Heart left ventricle (tissue), 16 donors: ENCODE results near the gene NABP1. TPM values are rescaled to one million over a fixed set of nuclear protein-coding genes. Genes with fewer than 3 reads are reported as not detected.

ENCODE experiments used
- ATAC-seq, 4 donors: fragments of 200-7000 bp; cut with Tn5 transposase; one replicate each; pipeline ENCODE4 v1.9.1; 2020 to 2022; ENCODE audit warnings: moderate library complexity in 4 of 4, mild to moderate bottlenecking in 3 of 4, moderate number of reproducible peaks in 1 of 4
- DNase-seq, 5 donors: peaks; one replicate each; pipeline ENCODE4 v3.0.0-alpha.2; 2020
- H3K27ac ChIP-seq, 12 donors: fragments of 200-600 bp; sonication (generic) in 4 of 12; one replicate each; pipeline versions ENCODE4 v1.5.0 to v1.8.0; 2016 to 2022; ENCODE audit warnings: mild to moderate bottlenecking in 2 of 12
- H3K27me3 ChIP-seq, 9 donors: fragments of 200-600 bp; sonication (generic) in 2 of 9; one replicate each; pipeline versions ENCODE4 v1.5.1 to v1.8.0; 2016 to 2022; ENCODE audit warnings: mild to moderate bottlenecking in 3 of 9
- H3K36me3 ChIP-seq, 9 donors: fragments of 200-600 bp; sonication (generic) in 2 of 9; one replicate each; pipeline versions ENCODE4 v1.5.0 to v1.8.0; 2018 to 2022; ENCODE audit warnings: mild to moderate bottlenecking in 2 of 9
- H3K4me1 ChIP-seq, 12 donors: fragments of 200-600 bp; sonication (generic) in 4 of 12; one replicate each; pipeline versions ENCODE4 v1.5.0 to v1.8.0; 2016 to 2022; ENCODE audit warnings: mild to moderate bottlenecking in 3 of 12
- H3K4me3 ChIP-seq, 12 donors: fragments of 200-600 bp; sonication (generic) in 4 of 12; one replicate each; pipeline versions ENCODE4 v1.5.0 to v1.8.0; 2017 to 2022; ENCODE audit warnings: mild to moderate bottlenecking in 9 of 12, moderate library complexity in 4 of 12
- H3K9me3 ChIP-seq, 12 donors: fragments of 200-600 bp; sonication (generic) in 4 of 12; one replicate each; pipeline versions ENCODE4 v1.5.0 to v1.8.0; 2016 to 2022; ENCODE audit warnings: mild to moderate bottlenecking in 1 of 12
- POLR2A ChIP-seq, 2 donors: fragments of 450-650 bp; IDR thresholded peaks; one replicate each; pipeline ENCODE4 v1.6.1; 2017; ENCODE audit warnings: antibody characterized with exemption in 2 of 2, mild to moderate bottlenecking in 2 of 2, moderate library complexity in 2 of 2
- WGBS, 4 donors: extraction: QIAGEN DNeasy Blood & Tissue Kit in 2 of 4; methylation state at CpG; one replicate each; pipeline versions ENCODE4 v1.1.5 to v1.1.7; 2013 to 2018; 5-methylcytosine and 5-hydroxymethylcytosine counted together
- intact Hi-C, 10 donors: fragments of 100-400 bp; cut with DNase I; formaldehyde crosslinking; loops; one replicate each; pipeline versions ENCODE4 v1.11.1 to v1.14.2; 2022
- polyA plus RNA-seq, 2 donors: library from polyadenylated mRNA; stranded (reverse); fragments of 200-250 nt; gene quantifications; one replicate each; pipeline ENCODE4 v1.2.3, GENCODE V29; 2013
- total RNA-seq, 9 donors: library from RNA; depleted of rRNA in 2 of 9; stranded (reverse); fragments of >200 nt in 2 of 9; fragmentation: NEBNext Ultra II Directional in 3 of 9; extraction: Animal tissue kit (Norgen Biotek cat#: 25700) in 3 of 9; gene quantifications; one replicate each; pipeline versions ENCODE4 v1.1.0 to v1.2.4, GENCODE V29; 2016 to 2023
- TF ChIP-seq, protein P1 (sequence below), 12 donors: fragments of 200-600 bp; sonication (generic) in 4 of 12; IDR thresholded peaks; one replicate each; pipeline versions ENCODE4 v1.5.0 to v1.8.0; 2018 to 2022; ENCODE audit warnings: antibody characterized with exemption in 12 of 12, mild to moderate bottlenecking in 5 of 12
- donor health status: ischemic (EF 13 %, LVEDD 7.1; RV severe dilation, severe dysfunction).
- donor health status: healthy with polysubstance abuse.
- donor health status: DM: no; HTN: yes; CAD: no.
- donor health status: DM: no; HTN: no; CAD: no.
- donor health status: ischemic (EF 25% LVEDD 6.9; RV normal size, moderate dysfunction).
- donor health status: ischemic (EF 25% LVEDD 5.7; RV mildly dilated, moderate dysfunction).
- donor health status: healthy.
- donor health status: DM: yes; HTN: yes; CAD: no.
- donor health status: ischemic (EF 35%, LVEDD 5.7; RV mildly dilated, moderate dysfunction).
- donor health status: nonischemic (EF 11% LVEDD 7.7; RV severe dilation, severe dysfunction).
- donor health status: DM: yes; HTN: yes; CAD: no.
- donor health status: PGD.
- donor health status: ischemic (EF 29% LVEDD 5.4; RV normal size, mild dysfunction).
- donor health status: nonischemic (EF 23%, LVEDD 6.1; RV moderate dilation, normal function).

NABP1 gene
- total and polyA plus RNA-seq, 11 donors = 1.5 to 36.3 (median 3.3) TPM

DNA sequence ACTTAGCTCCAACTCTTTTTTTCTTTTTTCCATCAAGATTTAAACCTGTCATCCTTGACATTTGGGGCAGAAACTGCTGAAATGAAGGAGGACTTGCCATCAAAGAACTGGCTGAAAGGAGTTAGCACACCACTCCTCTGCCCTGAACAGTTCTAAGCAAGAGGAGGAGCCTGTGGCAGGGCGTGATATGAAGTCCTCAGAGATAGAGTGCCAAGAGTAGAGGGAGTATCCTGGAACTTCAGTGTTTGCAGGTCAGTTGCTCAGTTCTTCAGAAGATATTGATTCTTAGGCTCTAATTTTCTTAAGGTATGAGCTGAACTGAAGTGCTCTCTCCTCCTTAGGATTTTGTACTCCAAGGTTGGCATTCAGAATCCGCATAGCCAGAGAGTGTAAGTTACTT, 15.2 kb downstream of the NABP1 start:
- peaks cover 0 to 6% (median 0%) of the 10 kb centered on the region in 9 donors for H3K27me3 ChIP-seq
- no peak overlapping the region for H3K4me3 ChIP-seq
- H3K36me3 ChIP-seq = peaks cover 0 to 12% (median 0%) of the 10 kb centered on the region in 9 donors
- ATAC-seq = no peak
- no peaks in the 10 kb centered on the region for H3K9me3 ChIP-seq
- no peak overlapping the region for H3K27ac ChIP-seq
- TF ChIP-seq, protein P1, sequence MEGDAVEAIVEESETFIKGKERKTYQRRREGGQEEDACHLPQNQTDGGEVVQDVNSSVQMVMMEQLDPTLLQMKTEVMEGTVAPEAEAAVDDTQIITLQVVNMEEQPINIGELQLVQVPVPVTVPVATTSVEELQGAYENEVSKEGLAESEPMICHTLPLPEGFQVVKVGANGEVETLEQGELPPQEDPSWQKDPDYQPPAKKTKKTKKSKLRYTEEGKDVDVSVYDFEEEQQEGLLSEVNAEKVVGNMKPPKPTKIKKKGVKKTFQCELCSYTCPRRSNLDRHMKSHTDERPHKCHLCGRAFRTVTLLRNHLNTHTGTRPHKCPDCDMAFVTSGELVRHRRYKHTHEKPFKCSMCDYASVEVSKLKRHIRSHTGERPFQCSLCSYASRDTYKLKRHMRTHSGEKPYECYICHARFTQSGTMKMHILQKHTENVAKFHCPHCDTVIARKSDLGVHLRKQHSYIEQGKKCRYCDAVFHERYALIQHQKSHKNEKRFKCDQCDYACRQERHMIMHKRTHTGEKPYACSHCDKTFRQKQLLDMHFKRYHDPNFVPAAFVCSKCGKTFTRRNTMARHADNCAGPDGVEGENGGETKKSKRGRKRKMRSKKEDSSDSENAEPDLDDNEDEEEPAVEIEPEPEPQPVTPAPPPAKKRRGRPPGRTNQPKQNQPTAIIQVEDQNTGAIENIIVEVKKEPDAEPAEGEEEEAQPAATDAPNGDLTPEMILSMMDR (IDR thresholded peaks at IDR 0.05) = no peak
- no peak for TF ChIP-seq POLR2A (IDR thresholded peaks at IDR 0.05)
- intact Hi-C loops = loop anchor here in 4 of 10 donors (5.0 kb wide), 2 partner anchors 126 to 136 kb away; no protein-coding TSS in a partner anchor
- DNase-seq = no peak
- H3K4me1 ChIP-seq = peaks cover 0 to 25% (median 4%) of the 10 kb centered on the region in 12 donors
- 67 to 75% (median 71%) methylated on average over 2 of the region's 2 CpGs for WGBS, 4 donors

DNA sequence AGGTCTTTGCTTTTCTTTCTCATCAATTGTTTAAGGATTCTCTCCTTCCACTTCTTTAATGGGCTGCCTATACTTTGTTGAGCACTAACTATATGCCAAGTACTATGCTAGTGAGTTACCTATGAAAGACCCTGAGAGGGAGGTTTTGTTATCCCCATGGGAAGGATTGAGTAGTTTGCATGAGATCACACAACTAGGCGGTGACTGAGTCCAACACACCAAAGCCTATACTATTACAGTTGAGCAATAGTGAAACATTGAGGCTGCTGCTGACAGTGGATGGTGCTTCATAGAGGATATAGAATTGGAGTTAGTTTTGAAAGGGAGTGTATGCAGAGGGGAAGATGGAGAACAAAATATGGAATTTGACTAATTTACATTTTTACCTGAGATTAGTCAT, 15.8 kb downstream of the NABP1 start:
- intact Hi-C loops = loop anchor here in 4 of 10 donors (5.0 kb wide), 2 partner anchors 126 to 136 kb away; no protein-coding TSS in a partner anchor
- no peak overlapping the region for H3K27ac ChIP-seq
- peaks cover 0 to 25% (median 4%) of the 10 kb centered on the region in 12 donors for H3K4me1 ChIP-seq
- 91 to 97% (median 95%) methylated on average over 1 of the region's 1 CpG for WGBS, 4 donors
- peaks cover 0 to 6% (median 0%) of the 10 kb centered on the region in 9 donors for H3K27me3 ChIP-seq
- ATAC-seq (no peak), DNase-seq (no peak)
- H3K36me3 ChIP-seq = peaks cover 0 to 6% (median 0%) of the 10 kb centered on the region in 9 donors
- TF ChIP-seq, protein P1 (IDR thresholded peaks at IDR 0.05) = no peak
- no peak for TF ChIP-seq POLR2A (IDR thresholded peaks at IDR 0.05)
- no peaks in the 10 kb centered on the region for H3K9me3 ChIP-seq
- H3K4me3 ChIP-seq = no peak overlapping the region

DNA sequence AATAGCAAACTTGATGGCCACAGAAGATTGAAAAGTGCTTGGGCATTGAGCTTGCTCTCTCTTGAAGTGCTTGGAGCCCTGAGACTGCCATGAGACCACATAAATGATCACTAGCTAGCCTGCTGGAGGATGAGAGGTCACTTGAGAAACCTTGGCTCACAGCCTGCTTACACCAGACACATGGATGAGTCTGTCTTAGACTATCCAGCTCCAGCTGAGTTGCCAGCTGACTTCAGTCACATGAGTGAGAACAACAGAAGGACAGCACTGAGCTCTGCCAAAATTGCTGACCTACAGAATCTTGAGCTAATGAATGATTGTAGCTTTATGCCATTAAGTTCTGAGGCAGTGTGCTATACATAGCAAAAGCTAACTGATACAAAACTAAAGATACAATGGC, 18.1 kb downstream of the NABP1 start:
- Histone ChIP-seq H3K9me3 (no peaks in the 10 kb centered on the region), H3K4me1 (peaks cover 0 to 18% (median 3%) of the 10 kb centered on the region in 12 donors), H3K27ac (no peak overlapping the region), H3K36me3 (no peaks in the 10 kb centered on the region), H3K27me3 (peaks cover 0 to 6% (median 0%) of the 10 kb centered on the region in 9 donors), H3K4me3 (no peak overlapping the region)
- DNase-seq (peak in 3 of 5 donors; percentile 46 to 74 (median 58)), ATAC-seq (peak in 3 of 4 donors; percentile 75 to 88 (median 82))
- TF ChIP-seq POLR2A (IDR thresholded peaks at IDR 0.05) = no peak
- intact Hi-C loops = no loop called here

DNA sequence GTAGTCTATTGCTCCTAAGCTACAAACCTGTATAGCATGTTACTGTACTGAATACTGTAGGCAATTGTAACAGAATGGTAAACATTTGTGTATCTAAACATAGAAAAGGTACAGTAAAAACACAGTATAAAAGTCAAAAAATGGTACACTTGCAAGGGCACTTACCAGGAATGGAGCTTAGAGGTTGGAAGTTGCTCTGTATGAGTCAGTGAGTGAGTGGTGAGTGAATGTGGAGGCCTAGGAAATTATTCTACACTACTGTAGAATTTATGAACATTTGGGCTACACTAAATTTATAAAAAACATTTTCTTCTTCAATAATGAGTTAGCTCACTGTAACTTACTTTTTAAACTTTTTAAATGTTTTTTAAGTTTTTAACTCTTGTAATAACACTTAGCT, 19.0 kb downstream of the NABP1 start:
- Histone ChIP-seq H3K4me1 (peaks cover 0 to 13% (median 2%) of the 10 kb centered on the region in 12 donors), H3K4me3 (no peak overlapping the region), H3K36me3 (no peaks in the 10 kb centered on the region), H3K27ac (no peak overlapping the region), H3K27me3 (peaks cover 0 to 1% (median 0%) of the 10 kb centered on the region in 9 donors), H3K9me3 (no peaks in the 10 kb centered on the region)
- DNase-seq (no peak), ATAC-seq (no peak)
- TF ChIP-seq POLR2A (IDR thresholded peaks at IDR 0.05) = no peak
- TF ChIP-seq, protein P1 (IDR thresholded peaks at IDR 0.05) = no peak
- intact Hi-C loops = no loop called here

DNA sequence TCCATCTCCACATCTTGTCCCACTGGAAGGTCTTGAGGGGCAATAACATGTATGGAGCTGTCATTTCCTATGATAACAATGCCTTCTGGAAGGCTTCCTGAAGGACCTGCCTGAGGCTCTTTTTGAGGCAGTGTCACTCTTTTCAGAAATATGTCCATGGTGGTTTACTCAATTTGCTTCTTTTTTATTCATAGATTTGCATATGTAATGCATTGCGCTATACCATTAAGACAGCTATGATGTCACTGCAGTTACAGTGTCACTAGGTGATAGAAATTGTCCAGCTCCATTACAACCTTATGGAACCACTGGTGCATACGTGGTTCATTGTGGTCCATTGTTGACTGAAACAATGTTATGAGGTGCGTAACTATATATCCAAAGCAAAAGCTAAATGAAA, 19.9 kb downstream of the NABP1 start:
- DNase-seq = no peak
- no peak for ATAC-seq
- H3K36me3 ChIP-seq = no peaks in the 10 kb centered on the region
- no peaks in the 10 kb centered on the region for H3K27me3 ChIP-seq
- no peaks in the 10 kb centered on the region for H3K9me3 ChIP-seq
- peaks cover 0 to 13% (median 2%) of the 10 kb centered on the region in 12 donors for H3K4me1 ChIP-seq
- WGBS, 4 donors = 95 to 98% (median 97%) methylated on average over 3 of the region's 3 CpGs
- no peak overlapping the region for H3K4me3 ChIP-seq
- H3K27ac ChIP-seq = no peak overlapping the region
- TF ChIP-seq, protein P1 (IDR thresholded peaks at IDR 0.05) = no peak
- TF ChIP-seq POLR2A (IDR thresholded peaks at IDR 0.05) = no peak
- intact Hi-C loops = no loop called here
